ENCODE data around the gene ENKD1. TPM values are rescaled to one million over a fixed set of nuclear protein-coding genes. Genes with fewer than 3 reads are reported as not detected.

Gene ENKD1
- total and polyA plus RNA-seq, 2 of the 4 experiments (the other 2 are of a cell fraction), result 2.9 to 6.3 TPM

GRCh38 chr16:67710607-67711006, 44.1 kb upstream of the ENKD1 start:
- no peak overlapping the region for H2AK9ac ChIP-seq (replicated peaks; ENCODE audit: low read depth, low read length, poor library complexity)
- H3K4me2 ChIP-seq (ENCODE audit: low read depth, low read length), result no peak overlapping the region
- no peaks in the 10 kb centered on the region for H3K9me3 ChIP-seq (ENCODE audit: control insufficient read depth, insufficient read depth, low read length)
- POLR2A ChIA-PET (ENCODE audit: unreplicated experiment), result interaction anchor here (0.5 kb wide), 1 partner anchor 211 kb away, joined by 7 read pairs; no protein-coding TSS in a partner anchor
- no peak overlapping the region for H2AFZ ChIP-seq (replicated peaks; ENCODE audit: low read length, poor library complexity)
- H2BK15ac ChIP-seq (ENCODE audit: low read depth, low read length), result no peak overlapping the region
- H3K79me1 ChIP-seq (ENCODE audit: low read depth in 1 of 2, low read length in 2 of 2), result peaks cover 14 to 43% of the 10 kb centered on the region in 2 experiments
- WGBS, 2 experiments (ENCODE audit: extremely low coverage in 2 of 2, insufficient read length in 1 of 2), result 86% methylated on average over 5 of the region's 6 CpGs; no CpG with 5 or more reads in 1 of the 2 experiments
- peaks cover 16% of the 10 kb centered on the region for H3K9me1 ChIP-seq (ENCODE audit: insufficient read depth, low read length)
- H3K27ac ChIP-seq (ENCODE audit: insufficient read depth, low read length), result no peak overlapping the region
- no peak overlapping the region for H3K23ac ChIP-seq (ENCODE audit: low read depth, low read length)
- in situ Hi-C loops (cut with MboI; ENCODE audit: low sequenced_read_pairs) (no loop called here), dilution Hi-C loops (cut with HindIII; ENCODE audit: low sequenced_read_pairs, unreplicated experiment) (no loop called here), intact Hi-C loops (cut with micrococcal nuclease) (no loop called here)
- H2BK20ac ChIP-seq (ENCODE audit: low read depth, low read length), result no peak overlapping the region
- H4K91ac ChIP-seq (ENCODE audit: insufficient read depth, low read depth, low read length), result no peak overlapping the region
- H3K36me3 ChIP-seq (ENCODE audit: control insufficient read depth, insufficient read depth, low read length), result no peaks in the 10 kb centered on the region; the same call in 1 of the 2 replicates
- no peak overlapping the region for H4K8ac ChIP-seq (ENCODE audit: low read depth in 2 of 2, low read length in 2 of 2)
- DNase-seq (no peak), ATAC-seq (ENCODE audit: low read depth) (no peak)
- no peak overlapping the region for H3K14ac ChIP-seq (replicated peaks; ENCODE audit: low read depth, low read length)
- no peak overlapping the region for H4K5ac ChIP-seq (ENCODE audit: low read depth, low read length)
- CTCF ChIA-PET, result no interaction called here
- no peak overlapping the region for H3K4ac ChIP-seq (ENCODE audit: low read depth, low read length)
- H2AK5ac ChIP-seq (ENCODE audit: low read depth, low read length), result no peak overlapping the region
- peaks cover 12% of the 10 kb centered on the region for H4K20me1 ChIP-seq (ENCODE audit: insufficient read depth, low read length)
- no peak overlapping the region for H3K18ac ChIP-seq (ENCODE audit: low read depth, low read length)
- no peak for TF ChIP-seq MAZ (IDR thresholded peaks at IDR 0.05; ENCODE audit: borderline replicate concordance, low read depth, low read length)
- TF ChIP-seq CEBPB (IDR thresholded peaks at IDR 0.05; ENCODE audit: low read depth, low read length), result no peak
- no peak for TF ChIP-seq RFX5 (IDR thresholded peaks at IDR 0.05; ENCODE audit: low read depth, low read length)
- TF ChIP-seq USF2 (IDR thresholded peaks at IDR 0.05; ENCODE audit: low read depth, low read length), result no peak
- no peak for TF ChIP-seq ELK1 (IDR thresholded peaks at IDR 0.05; ENCODE audit: borderline replicate concordance, low read depth, low read length)
- no peak for TF ChIP-seq RCOR1 (IDR thresholded peaks at IDR 0.05; ENCODE audit: insufficient replicate concordance, low read length)
- TF ChIP-seq CHD1 (IDR thresholded peaks at IDR 0.05; ENCODE audit: low read depth, low read length), result no peak
- no peak for TF ChIP-seq MAFK (IDR thresholded peaks at IDR 0.05; ENCODE audit: low read depth, low read length)
- TF ChIP-seq RAD21 (IDR thresholded peaks at IDR 0.05; ENCODE audit: low read length), result no peak
- no peak for TF ChIP-seq SMC3 (IDR thresholded peaks at IDR 0.05; ENCODE audit: low read depth, low read length)
- no peak for TF ChIP-seq MXI1 (IDR thresholded peaks at IDR 0.05; ENCODE audit: borderline replicate concordance, low read depth, low read length)
- TF ChIP-seq POLR2A (IDR thresholded peaks at IDR 0.05; ENCODE audit: low read depth, low read length), result no peak
- TF ChIP-seq BHLHE40 (IDR thresholded peaks at IDR 0.05; ENCODE audit: low read depth, low read length), result no peak
- TF ChIP-seq NFE2L2 (IDR thresholded peaks at IDR 0.05; ENCODE audit: low read depth, low read length), result no peak
- no peak for TF ChIP-seq FOS (IDR thresholded peaks at IDR 0.05; ENCODE audit: low read depth, low read length)
- TF ChIP-seq CTCF (conservative IDR thresholded peaks at IDR 0.05; ENCODE audit: low read depth, low read length), result no peak
- no peak overlapping the region for H2BK5ac ChIP-seq (ENCODE audit: low read depth, low read length, poor library complexity, severe bottlenecking)
- H3K56ac ChIP-seq (ENCODE audit: extremely low read depth, insufficient read depth, low read length), result no peak overlapping the region
- peaks cover 4% of the 10 kb centered on the region; the same call in 1 of the 2 replicates for H3K4me1 ChIP-seq (ENCODE audit: control insufficient read depth, insufficient read depth, low read length)
- no peak overlapping the region for H3K4me3 ChIP-seq (ENCODE audit: insufficient read depth, low read depth, low read length)
- H3K9ac ChIP-seq (ENCODE audit: low read depth, low read length), result no peak overlapping the region
- H2BK120ac ChIP-seq (ENCODE audit: low read depth, low read length), result no peak overlapping the region
- H3K27me3 ChIP-seq (ENCODE audit: control insufficient read depth, insufficient read depth, low read length), result no peaks in the 10 kb centered on the region
- no TSS peak for BruUV-seq (replicated peaks)
